GM18873 (cell line): ENCODE measurements around the gene PNMA5.

Experiments
- ATAC-seq: cut with Tn5 transposase; IDR thresholded peaks from one replicate; pipeline ENCODE4 v1.9.1; 2021; ENCODE audit warnings: mild to moderate bottlenecking, moderate library complexity, moderate number of reproducible peaks; ENCODE audit not compliant: unreplicated experiment, low FRiP score

The PNMA5 gene

GRCh38 chrX:152959626-152960025 lies 34.3 kb downstream of the PNMA5 start:
- ATAC-seq = no peak

DNA sequence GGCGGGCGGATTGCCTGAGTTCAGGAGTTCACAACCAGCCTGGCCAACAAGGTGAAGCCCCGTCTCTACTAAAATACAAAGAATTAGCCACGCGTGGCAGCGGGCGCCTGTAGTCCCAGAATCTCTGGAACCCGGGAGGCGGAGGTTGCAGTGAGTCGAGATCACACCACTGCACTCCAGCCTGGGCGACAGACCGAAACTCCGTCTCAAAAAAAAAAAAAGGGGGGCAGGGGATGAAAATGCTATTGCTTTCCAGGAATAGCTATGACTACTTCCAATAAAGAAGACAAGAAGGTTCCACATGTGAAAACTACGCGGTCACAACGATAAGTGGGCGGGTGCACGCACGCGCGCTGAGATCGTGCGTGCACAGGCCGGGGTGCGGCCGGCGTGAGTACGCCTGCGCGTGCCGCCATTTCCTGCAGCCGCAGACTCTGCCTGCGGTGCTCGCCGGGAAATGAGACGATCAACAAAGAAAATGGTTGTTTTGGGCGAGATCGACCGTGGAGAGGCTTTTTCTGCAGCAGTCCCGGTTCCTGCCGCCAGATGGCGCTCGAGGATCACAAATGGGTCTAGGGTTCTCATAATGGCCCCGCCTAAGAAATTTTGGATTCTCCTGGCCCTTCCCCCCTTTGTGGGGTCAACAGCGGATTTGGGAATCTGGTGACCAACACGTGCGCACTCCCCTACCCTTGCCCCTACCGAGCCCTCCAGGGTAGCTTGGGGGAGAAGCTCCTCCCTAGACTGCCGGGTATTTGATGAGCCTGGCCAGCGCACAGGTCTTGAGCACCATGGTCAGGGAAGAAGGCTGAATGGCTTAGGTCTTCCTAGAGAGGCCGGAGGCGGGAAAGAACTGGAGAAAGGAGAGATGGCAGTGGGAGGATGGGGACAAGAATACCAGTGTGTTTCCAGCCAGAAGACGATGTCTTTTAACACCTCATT lies 35.1 kb downstream of the PNMA5 start:
- ATAC-seq = peak; percentile 65

DNA sequence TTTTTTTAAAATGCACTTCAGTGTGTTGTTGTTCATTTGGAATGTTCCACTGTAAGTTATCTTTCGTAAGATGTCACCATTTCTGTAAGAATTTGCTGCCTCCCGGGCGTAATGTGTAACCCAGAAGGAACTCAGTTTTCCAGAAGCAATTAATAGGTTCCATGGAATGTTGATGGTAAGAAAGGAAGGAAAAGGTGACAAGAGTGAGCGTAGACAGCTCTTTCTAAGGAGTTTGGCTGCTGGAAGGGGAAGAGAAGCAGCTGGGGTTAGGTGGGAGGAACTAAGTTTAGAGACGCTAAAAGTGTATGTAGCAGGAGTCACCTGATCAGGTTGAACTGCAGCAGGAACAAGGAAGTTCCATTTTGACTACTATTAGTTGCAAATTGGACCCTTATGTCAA lies 35.9 kb downstream of the PNMA5 start:
- no peak for ATAC-seq

DNA sequence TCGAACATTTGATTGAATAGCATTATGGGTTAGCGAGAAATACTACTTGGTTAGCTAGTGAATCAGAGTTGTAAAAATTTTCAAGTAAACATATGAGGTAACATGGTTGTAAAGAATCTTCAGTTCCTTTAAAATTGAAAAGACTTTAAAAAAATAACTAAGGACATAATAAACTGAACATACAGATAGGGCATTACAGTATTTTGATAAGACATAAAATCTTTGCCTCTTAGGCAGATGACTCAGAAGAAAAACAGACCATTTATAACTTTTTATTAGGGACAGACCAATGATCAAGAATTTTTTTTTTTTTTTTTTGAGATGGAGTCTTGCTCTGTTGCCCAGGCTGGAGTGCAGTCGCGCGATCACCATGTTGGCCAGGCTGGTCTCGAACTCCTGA lies 43.1 kb downstream of the PNMA5 start:
- ATAC-seq = no peak

DNA sequence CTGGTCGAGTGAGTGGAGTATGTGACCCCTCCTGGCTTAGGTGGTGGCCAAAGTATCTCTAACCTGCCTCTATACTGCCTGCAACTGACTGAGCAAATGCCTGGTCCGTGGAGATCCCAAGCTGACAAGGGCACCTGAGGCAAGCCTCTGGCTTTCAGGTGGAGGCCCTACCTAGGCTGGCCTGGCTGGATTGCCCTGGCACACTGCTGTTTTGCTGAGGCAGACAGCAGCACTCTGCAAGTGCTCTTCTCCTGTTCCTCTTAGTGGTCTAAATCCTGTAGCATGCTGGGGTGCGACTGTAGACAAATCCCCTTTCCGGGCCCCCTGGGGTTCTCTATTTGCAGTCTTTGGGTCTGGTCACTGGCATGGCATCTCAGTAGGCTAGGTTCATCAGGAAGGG lies 44.8 kb downstream of the PNMA5 start:
- ATAC-seq = no peak

DNA sequence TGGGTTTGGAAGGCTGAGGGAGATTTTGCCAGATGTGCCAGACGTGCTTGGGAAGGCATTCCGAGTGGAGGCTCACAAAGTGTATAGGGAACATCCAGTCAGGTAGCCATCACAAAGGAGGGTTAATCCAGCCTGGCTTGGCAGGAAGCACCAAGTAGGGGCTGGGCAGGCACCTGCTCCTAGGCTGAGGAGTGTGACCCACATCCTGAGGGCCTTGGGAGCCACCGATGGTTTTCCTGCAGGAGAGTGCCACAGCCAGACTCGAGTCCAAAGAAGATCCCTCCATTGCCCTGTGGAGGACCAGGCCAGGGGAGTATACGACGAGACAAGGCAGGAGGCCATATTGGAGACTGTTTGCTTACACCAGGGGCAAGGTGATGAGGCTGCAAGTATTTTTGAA lies 47.2 kb downstream of the PNMA5 start:
- ATAC-seq = no peak

- ATAC-seq = no peak
Observed at GRCh38 chrX:152945021-152945979, 48.6 kb downstream of the PNMA5 start.

DNA sequence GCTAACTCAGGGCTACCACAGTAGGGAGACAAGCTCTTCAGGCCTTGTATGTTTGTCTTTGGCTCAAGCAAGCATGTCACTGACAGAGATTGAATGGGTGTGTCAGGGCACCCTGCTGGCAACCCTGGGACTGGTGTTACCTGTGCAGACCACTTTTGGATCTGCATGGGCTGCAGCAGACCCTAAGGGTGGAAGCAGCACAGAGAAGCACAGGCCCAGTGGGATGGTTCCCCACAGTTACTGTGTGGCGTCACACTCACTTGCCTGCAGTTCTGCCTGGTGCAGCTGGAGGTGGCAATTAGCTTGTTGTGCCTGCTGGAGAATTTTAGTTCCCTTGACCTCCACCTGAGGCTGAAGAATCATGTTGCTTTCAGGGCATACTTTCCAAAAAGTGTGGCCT lies 50.1 kb downstream of the PNMA5 start:
- ATAC-seq = no peak

- no peak for ATAC-seq
Observed at GRCh38 chrX:152942077-152942442, 51.9 kb downstream of the PNMA5 start.

- peak; percentile 75 for ATAC-seq
Observed at GRCh38 chrX:152941328-152942076, 52.4 kb downstream of the PNMA5 start.
